Measurements from ENCODE around the gene CFI. TPM values are rescaled to one million over a fixed set of nuclear protein-coding genes. Genes with fewer than 3 reads are reported as not detected.

Gene CFI
- total and polyA plus RNA-seq, 9 of the 15 experiments (the other 6 are each of a cell fraction or from before 2014, with no cell fraction given), result 0.30 to 8.4 (median 0.95) TPM

DNA sequence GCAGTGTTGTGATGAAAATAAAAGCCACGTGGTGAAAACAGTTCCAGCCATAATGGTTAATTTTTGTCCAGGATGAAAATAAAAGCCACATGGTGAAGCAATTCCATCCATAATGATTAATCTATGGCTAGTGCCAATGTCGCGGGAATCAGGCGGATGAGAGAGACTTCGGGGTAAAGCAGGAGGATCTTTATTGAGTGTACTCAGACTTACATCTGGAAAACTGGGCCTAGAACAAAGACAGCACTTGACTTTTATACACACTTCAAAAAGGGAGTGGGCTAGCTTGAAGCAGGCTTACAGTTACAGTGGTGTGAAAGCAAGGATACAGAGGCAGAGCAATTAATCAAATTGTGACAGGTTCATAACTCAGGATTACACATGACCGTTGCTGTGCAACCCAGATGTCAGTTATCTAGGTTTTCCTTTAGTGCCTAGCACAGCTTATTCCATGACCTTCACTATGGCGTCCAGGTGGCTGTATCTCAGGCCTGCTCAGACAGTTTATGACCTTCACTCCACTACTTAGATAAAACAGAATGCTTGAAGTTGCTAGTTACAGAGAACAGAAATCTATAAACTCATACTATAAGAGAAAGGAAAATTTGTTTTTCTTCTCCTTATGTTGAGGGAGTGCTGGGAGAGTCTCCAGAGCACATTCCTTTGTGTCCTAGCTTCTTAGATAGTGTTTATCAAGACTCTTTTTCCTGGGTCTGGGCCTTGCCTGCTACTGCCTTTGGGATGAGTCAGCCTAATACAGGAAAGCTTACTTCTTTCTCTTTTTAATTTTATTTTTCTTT is 66.0 kb downstream of the CFI start (continued):
- TF ChIP-seq, protein P1, sequence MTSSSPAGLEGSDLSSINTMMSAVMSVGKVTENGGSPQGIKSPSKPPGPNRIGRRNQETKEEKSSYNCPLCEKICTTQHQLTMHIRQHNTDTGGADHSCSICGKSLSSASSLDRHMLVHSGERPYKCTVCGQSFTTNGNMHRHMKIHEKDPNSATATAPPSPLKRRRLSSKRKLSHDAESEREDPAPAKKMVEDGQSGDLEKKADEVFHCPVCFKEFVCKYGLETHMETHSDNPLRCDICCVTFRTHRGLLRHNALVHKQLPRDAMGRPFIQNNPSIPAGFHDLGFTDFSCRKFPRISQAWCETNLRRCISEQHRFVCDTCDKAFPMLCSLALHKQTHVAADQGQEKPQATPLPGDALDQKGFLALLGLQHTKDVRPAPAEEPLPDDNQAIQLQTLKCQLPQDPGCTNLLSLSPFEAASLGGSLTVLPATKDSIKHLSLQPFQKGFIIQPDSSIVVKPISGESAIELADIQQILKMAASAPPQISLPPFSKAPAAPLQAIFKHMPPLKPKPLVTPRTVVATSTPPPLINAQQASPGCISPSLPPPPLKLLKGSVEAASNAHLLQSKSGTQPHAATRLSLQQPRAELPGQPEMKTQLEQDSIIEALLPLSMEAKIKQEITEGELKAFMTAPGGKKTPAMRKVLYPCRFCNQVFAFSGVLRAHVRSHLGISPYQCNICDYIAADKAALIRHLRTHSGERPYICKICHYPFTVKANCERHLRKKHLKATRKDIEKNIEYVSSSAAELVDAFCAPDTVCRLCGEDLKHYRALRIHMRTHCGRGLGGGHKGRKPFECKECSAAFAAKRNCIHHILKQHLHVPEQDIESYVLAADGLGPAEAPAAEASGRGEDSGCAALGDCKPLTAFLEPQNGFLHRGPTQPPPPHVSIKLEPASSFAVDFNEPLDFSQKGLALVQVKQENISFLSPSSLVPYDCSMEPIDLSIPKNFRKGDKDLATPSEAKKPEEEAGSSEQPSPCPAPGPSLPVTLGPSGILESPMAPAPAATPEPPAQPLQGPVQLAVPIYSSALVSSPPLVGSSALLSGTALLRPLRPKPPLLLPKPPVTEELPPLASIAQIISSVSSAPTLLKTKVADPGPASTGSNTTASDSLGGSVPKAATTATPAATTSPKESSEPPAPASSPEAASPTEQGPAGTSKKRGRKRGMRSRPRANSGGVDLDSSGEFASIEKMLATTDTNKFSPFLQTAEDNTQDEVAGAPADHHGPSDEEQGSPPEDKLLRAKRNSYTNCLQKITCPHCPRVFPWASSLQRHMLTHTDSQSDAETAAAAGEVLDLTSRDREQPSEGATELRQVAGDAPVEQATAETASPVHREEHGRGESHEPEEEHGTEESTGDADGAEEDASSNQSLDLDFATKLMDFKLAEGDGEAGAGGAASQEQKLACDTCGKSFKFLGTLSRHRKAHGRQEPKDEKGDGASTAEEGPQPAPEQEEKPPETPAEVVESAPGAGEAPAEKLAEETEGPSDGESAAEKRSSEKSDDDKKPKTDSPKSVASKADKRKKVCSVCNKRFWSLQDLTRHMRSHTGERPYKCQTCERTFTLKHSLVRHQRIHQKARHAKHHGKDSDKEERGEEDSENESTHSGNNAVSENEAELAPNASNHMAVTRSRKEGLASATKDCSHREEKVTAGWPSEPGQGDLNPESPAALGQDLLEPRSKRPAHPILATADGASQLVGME (CRISPR knock-in tag; IDR thresholded peaks at IDR 0.05), result no peak
- TF ChIP-seq, protein P2, sequence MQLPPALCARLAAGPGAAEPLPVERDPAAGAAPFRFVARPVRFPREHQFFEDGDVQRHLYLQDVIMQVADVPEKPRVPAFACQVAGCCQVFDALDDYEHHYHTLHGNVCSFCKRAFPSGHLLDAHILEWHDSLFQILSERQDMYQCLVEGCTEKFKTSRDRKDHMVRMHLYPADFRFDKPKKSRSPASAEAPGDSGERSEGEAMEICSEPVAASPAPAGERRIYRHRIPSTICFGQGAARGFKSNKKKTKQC (CRISPR knock-in tag; IDR thresholded peaks at IDR 0.05), result no peak
- TF ChIP-seq BDP1 (IDR thresholded peaks at IDR 0.05; ENCODE audit: insufficient read depth, insufficient read length) (no peak), ETV1 (tag; conservative IDR thresholded peaks at IDR 0.05; ENCODE audit: low read depth) (no peak), KLF6 (CRISPR knock-in tag; IDR thresholded peaks at IDR 0.05; ENCODE audit: borderline replicate concordance) (no peak), ARNT (IDR thresholded peaks at IDR 0.05) (peak in 1 of 2 experiments; percentile 41; a peak in 1 of 4 replicates), BRF1 (IDR thresholded peaks at IDR 0.05; ENCODE audit: borderline replicate concordance, extremely low read depth, insufficient read length) (no peak), CEBPB (tag; IDR thresholded peaks at IDR 0.05) (peak; percentile 43; the same call in 1 of the 2 replicates), NFIX (CRISPR knock-in tag; IDR thresholded peaks at IDR 0.05; ENCODE audit: low read depth) (no peak), NR2F6 (CRISPR knock-in tag; IDR thresholded peaks at IDR 0.05) (no peak), MYNN (IDR thresholded peaks at IDR 0.05) (no peak), MYNN (CRISPR knock-in tag; IDR thresholded peaks at IDR 0.05) (no peak)
- TF ChIP-seq, protein P3, sequence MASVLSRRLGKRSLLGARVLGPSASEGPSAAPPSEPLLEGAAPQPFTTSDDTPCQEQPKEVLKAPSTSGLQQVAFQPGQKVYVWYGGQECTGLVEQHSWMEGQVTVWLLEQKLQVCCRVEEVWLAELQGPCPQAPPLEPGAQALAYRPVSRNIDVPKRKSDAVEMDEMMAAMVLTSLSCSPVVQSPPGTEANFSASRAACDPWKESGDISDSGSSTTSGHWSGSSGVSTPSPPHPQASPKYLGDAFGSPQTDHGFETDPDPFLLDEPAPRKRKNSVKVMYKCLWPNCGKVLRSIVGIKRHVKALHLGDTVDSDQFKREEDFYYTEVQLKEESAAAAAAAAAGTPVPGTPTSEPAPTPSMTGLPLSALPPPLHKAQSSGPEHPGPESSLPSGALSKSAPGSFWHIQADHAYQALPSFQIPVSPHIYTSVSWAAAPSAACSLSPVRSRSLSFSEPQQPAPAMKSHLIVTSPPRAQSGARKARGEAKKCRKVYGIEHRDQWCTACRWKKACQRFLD (CRISPR knock-in tag; IDR thresholded peaks at IDR 0.05), result no peak
- TF ChIP-seq, protein P4, sequence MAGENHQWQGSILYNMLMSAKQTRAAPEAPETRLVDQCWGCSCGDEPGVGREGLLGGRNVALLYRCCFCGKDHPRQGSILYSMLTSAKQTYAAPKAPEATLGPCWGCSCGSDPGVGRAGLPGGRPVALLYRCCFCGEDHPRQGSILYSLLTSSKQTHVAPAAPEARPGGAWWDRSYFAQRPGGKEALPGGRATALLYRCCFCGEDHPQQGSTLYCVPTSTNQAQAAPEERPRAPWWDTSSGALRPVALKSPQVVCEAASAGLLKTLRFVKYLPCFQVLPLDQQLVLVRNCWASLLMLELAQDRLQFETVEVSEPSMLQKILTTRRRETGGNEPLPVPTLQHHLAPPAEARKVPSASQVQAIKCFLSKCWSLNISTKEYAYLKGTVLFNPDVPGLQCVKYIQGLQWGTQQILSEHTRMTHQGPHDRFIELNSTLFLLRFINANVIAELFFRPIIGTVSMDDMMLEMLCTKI (IDR thresholded peaks at IDR 0.05; ENCODE audit: partially characterized antibody), result no peak

All from K562 (cell line).